ENCODE data around the gene STMN3. TPM values are rescaled to one million over a fixed set of nuclear protein-coding genes. Genes with fewer than 3 reads are reported as not detected.
"Not testable (repeated sequence)": the region's sequence is repeated elsewhere in the genome, so short reads cannot be mapped to it uniquely, and the experiment has no call there.

The STMN3 gene
- total RNA-seq, 1 experiment from 2014 or later, result 65.6 TPM

GRCh38 chr20:63606686-63607085, 46.5 kb downstream of the STMN3 start (continued):
- no peak for TF ChIP-seq ERG (CRISPR knock-in tag; IDR thresholded peaks at IDR 0.05)
- no peak for TF ChIP-seq ZNF425 (CRISPR knock-in tag; conservative IDR thresholded peaks at IDR 0.05)
- no peak for TF ChIP-seq JAZF1 (CRISPR knock-in tag; IDR thresholded peaks at IDR 0.05)

GRCh38 chr20:63602321-63602720, 50.9 kb downstream of the STMN3 start:
- TF ChIP-seq ZSCAN18 (CRISPR knock-in tag; IDR thresholded peaks at IDR 0.05) (no peak), ZNF423 (CRISPR knock-in tag; IDR thresholded peaks at IDR 0.05) (no peak), STAT6 (CRISPR knock-in tag; conservative IDR thresholded peaks at IDR 0.05; ENCODE audit: low read depth) (no peak), ZNF425 (CRISPR knock-in tag; conservative IDR thresholded peaks at IDR 0.05) (no peak), NFYB (CRISPR knock-in tag; conservative IDR thresholded peaks at IDR 0.05; ENCODE audit: low read depth) (no peak), ERG (CRISPR knock-in tag; IDR thresholded peaks at IDR 0.05) (no peak), CREB1 (CRISPR knock-in tag; IDR thresholded peaks at IDR 0.05) (no peak), ZNF219 (CRISPR knock-in tag; IDR thresholded peaks at IDR 0.05; ENCODE audit: borderline replicate concordance) (no peak), JAZF1 (CRISPR knock-in tag; IDR thresholded peaks at IDR 0.05) (no peak), NFATC4 (CRISPR knock-in tag; IDR thresholded peaks at IDR 0.05) (no peak)
- Mint-ChIP-seq H3K27ac (no peak overlapping the region), H3K27me3 (ENCODE audit: low read depth) (no peaks in the 10 kb centered on the region; the same call in 1 of the 2 replicates), H3K4me1 (no peaks in the 10 kb centered on the region), H3K36me3 (peaks cover 16% of the 10 kb centered on the region), H3K9me3 (no peaks in the 10 kb centered on the region), H3K4me3 (no peak overlapping the region)
- DNase-seq (ENCODE audit: low spot score), result no peak
- ChIA-PET POLR2A (no interaction called here), CTCF (interaction anchor here (0.6 kb wide), 2 partner anchors 28 to 64 kb away, joined by 3 to 6 read pairs; partner anchors contain the start of gene HELZ2)
- ATAC-seq, result no peak

GRCh38 chr20:63601679-63602078, 51.5 kb downstream of the STMN3 start:
- POLR2A ChIA-PET, result not testable (repeated sequence)

More at GRCh38 chr20:63601679-63602078, 51.5 kb downstream of the STMN3 start:
- peaks cover 16% of the 10 kb centered on the region for H3K36me3 Mint-ChIP-seq
- not testable (repeated sequence) for H3K27ac Mint-ChIP-seq; H3K27me3 Mint-ChIP-seq (ENCODE audit: low read depth); H3K4me1 Mint-ChIP-seq; ATAC-seq; H3K9me3 Mint-ChIP-seq; H3K4me3 Mint-ChIP-seq; DNase-seq (ENCODE audit: low spot score)
- CTCF ChIA-PET, result interaction anchor here (0.6 kb wide), 1 partner anchor 63 kb away, joined by 6 read pairs; no protein-coding TSS in a partner anchor

All from WTC11 (cell line).